GM12874 (cell line): ENCODE data around the gene GNAO1.

Experiments
- CTCF ChIP-seq: IDR thresholded peaks from 2 replicates; pipeline ENCODE4 v1.5.1; 2011; ENCODE audit warnings: low read depth, mild to moderate bottlenecking, control low read depth, low read length, moderate library complexity; ENCODE audit not compliant: insufficient read depth

GNAO1 gene

DNA sequence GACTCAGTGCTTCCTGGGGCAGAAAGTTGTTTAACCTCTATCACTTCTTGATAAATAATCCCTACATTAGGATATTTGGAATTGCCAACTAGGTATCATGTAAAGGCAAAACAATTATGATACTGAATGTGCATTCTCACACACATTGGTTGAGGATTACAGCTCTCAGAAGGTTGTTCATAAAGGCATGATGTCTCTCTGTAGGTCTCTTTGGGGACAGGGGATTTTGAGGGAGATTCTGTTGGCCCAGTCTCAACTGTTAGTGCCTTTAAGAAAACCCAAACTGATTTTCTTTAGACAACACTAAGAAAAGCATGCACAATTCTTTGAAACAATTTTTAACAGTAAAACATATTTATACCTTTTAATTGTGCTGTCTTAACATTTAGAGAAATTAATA lies 56.5 kb downstream of the GNAO1 start:
- no peak for TF ChIP-seq CTCF

DNA sequence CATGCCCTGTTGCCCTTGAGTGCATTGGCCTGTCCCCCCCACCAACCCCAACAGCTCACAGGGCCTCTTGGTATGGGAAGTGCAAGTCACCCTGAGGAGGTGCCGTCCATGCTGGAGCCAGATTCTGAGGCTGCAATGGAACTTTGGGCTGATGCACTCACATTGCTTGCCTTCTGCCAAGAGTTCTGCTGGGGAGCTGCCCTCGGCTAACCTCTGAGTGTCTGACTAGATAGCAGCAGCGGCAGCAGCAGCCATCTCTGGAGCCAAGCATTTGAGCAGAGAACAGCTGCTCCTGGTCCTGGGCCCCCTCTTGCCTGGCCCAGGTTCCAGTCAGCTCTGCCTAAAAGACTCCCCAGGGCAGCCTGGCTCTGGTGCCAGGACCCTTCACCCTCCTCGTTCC lies 61.5 kb downstream of the GNAO1 start:
- no peak for TF ChIP-seq CTCF

DNA sequence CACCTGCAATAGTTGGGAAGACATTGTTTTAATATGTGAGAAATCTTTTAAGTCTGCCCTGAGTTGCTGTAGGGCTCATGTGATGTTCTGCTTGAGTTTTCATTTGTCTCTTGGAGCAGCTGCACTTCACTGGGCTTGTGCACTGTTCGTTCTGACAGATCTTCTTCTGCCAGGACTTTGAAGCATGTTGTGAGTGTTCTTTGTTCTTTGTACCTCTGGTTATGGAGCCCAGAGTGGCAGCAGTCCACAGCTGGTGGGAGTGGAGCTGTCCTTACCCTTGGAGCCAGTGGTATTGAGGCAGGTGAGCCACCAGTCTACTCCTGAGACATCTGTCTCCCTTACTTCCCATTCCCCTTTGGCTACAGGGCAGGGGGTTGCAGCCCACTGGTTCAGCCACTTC lies 64.6 kb downstream of the GNAO1 start:
- TF ChIP-seq CTCF = no peak

DNA sequence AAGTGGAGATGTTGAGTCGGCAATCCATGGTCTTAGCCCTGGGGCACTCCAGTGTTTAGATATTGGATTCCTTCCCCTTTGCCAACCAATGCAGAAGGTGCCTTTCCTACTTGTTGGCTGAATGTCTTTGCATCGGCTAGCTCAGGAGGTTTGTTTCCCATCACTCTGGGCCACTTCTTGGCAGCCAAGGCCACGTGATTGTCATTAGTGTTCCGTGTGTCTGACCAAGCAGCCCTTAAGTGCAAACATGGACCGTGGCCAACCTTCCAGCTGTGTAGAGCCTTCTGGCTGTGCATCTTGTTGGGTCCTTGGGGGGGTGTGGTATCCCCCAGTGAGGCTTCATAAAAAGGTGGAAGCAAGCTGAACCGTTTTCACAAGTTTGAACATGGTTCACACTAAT lies 66.0 kb downstream of the GNAO1 start:
- TF ChIP-seq CTCF = no peak

DNA sequence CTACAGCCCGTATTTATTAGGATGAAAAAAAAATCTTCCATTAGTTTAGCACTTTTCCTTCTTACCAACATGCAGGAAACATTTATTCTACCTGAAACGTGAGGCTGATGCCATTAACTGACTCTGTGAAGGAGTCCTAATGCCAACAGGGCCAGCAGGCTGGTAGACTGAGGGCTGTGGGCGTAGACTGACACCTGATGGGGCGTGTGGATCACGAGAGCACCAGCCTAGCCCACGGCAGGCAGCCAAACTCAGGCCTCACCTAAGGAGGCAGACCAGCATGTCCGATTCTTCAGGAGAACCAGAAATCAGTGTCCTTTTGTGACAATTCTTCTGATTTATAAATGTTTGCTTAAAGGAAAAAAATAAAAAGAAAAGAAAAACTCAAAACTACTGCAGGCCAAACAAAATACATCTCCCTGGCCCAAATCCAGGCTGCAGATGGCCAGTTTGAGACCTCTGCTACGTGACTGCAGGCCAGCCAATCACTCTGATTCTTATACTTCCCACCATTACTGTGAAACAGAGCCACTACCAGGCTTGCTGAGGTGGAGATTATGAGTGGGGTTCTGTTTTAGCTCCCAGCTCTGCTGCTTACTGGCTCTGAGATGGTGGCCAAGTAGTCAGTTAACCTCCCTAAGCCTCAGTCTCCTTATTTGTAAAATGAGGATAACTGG lies 66.5 kb downstream of the GNAO1 start:
- TF ChIP-seq CTCF = no peak

DNA sequence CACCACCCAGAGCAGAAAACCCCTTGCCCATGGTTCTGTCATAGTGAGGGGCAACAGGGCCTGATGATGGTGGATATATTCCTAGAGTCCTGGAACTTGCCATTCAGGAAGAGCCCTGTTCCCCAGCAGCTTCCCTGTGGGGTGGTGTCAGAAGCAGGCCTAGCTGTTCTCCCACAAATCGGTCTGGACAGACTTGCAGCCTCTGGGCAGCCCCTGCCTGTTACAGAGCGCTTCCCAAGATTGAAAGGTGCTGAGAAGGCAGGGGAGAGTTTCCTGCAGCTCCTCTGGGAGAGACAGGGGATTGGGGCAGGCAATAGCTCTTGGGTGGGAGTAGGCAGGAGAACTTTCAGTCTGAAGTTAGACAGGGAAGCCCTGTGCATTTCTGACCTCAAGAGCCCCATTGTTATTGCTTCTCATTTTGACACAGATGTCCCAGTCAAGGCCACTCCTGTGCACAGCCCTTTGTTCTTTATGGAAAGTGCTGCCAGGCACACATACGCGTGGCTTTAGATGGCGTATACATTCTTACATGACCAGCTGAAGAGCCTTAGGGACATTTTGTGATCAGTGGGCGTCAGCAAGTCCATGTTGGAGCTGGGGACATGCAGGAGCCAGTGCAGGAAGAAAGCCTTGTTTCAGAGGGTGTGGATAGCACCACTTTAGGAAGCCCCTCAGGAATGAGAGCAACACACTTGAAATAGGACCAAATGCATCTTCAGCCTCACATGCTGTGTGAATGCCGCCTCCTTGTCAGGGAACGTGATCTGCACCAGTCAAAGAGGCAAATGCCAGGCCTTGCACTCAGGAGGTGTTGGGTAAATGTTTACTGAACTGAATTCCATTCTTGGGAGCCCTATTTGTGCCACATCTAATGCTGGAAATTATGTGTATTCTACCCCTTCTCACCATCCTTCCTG lies 67.5 kb downstream of the GNAO1 start:
- no peak for TF ChIP-seq CTCF

GRCh38 chr16:56259425-56259779 lies 68.1 kb downstream of the GNAO1 start:
- TF ChIP-seq CTCF = no peak
